H9 (cell line): ENCODE data around the gene ALDH1A3. TPM values are rescaled to one million over a fixed set of nuclear protein-coding genes. Genes with fewer than 3 reads are reported as not detected.

ENCODE experiments used
- DNase-seq: peaks from one replicate; pipeline ENCODE4 v3.0.0-alpha.2; 2017
- H2AFZ ChIP-seq: one replicate; pipeline ENCODE4 v1.6.1; 2013; ENCODE audit warnings: mild to moderate bottlenecking, low read length, control low read depth, moderate library complexity
- H2AK5ac ChIP-seq: 2 replicates; pipeline ENCODE4 v1.6.1; 2013; ENCODE audit warnings: low read length, control low read depth, mixed read lengths; ENCODE audit not compliant: insufficient read length
- H2BK120ac ChIP-seq: one replicate; pipeline ENCODE4 v1.6.1; 2013; ENCODE audit warnings: low read depth, mild to moderate bottlenecking, low read length, control low read depth, inconsistent platforms; ENCODE audit not compliant: poor library complexity, severe bottlenecking
- H2BK12ac ChIP-seq: 2 replicates; pipeline ENCODE4 v1.6.1; 2013; ENCODE audit warnings: low read length, control low read depth, mixed read lengths, low read depth; ENCODE audit not compliant: insufficient read length
- H2BK15ac ChIP-seq: 2 replicates; pipeline ENCODE4 v1.6.1; 2013; ENCODE audit warnings: low read depth, low read length, control low read depth
- H2BK20ac ChIP-seq: one replicate; pipeline ENCODE4 v1.6.1; 2013; ENCODE audit warnings: low read depth, mild to moderate bottlenecking, low read length, control low read depth, inconsistent platforms; ENCODE audit not compliant: poor library complexity, severe bottlenecking
- H2BK5ac ChIP-seq: 2 replicates; pipeline ENCODE4 v1.6.1; 2013; ENCODE audit warnings: low read length, control low read depth, mixed read lengths; ENCODE audit not compliant: insufficient read length
- H3K14ac ChIP-seq: 2 replicates; pipeline ENCODE4 v1.6.1; 2013; ENCODE audit warnings: low read length, control low read depth; ENCODE audit not compliant: insufficient read depth
- H3K18ac ChIP-seq: 2 replicates; pipeline ENCODE4 v1.6.1; 2013; ENCODE audit warnings: low read depth, mild to moderate bottlenecking, mixed read lengths, low read length, control low read depth; ENCODE audit not compliant: insufficient read length
- H3K23ac ChIP-seq: 2 replicates; pipeline ENCODE4 v1.6.1; 2013; ENCODE audit warnings: low read length, control low read depth, mixed read lengths, low read depth; ENCODE audit not compliant: insufficient read length
- H3K23me2 ChIP-seq: 2 replicates; pipeline ENCODE4 v1.6.1; 2013; ENCODE audit warnings: low read depth, mild to moderate bottlenecking, mixed read lengths, low read length, control low read depth; ENCODE audit not compliant: insufficient read length, poor library complexity, severe bottlenecking
- H3K27ac ChIP-seq: 2 replicates; pipeline ENCODE4 v1.5.1; 2013; ENCODE audit warnings: low read length, control low read depth, mixed read lengths, low read depth; ENCODE audit not compliant: insufficient read length
- H3K27me3 ChIP-seq: 2 replicates; pipeline ENCODE4 v1.6.1; 2013; ENCODE audit warnings: low read length, control low read depth, inconsistent platforms; ENCODE audit not compliant: insufficient read depth
- H3K4ac ChIP-seq: 2 replicates; pipeline ENCODE4 v1.6.1; 2013; ENCODE audit warnings: low read depth, mild to moderate bottlenecking, control low read depth, inconsistent platforms, low read length, moderate library complexity
- H3K4me1 ChIP-seq: 2 replicates; pipeline ENCODE4 v1.6.1; 2013; ENCODE audit warnings: low read length, control low read depth, inconsistent platforms; ENCODE audit not compliant: insufficient read depth
- H3K4me2 ChIP-seq: 2 replicates; pipeline ENCODE4 v1.6.1; 2013; ENCODE audit warnings: low read length, control low read depth, mixed read lengths; ENCODE audit not compliant: insufficient read length, insufficient read depth
- H3K56ac ChIP-seq: 2 replicates; pipeline ENCODE4 v1.6.1; 2013; ENCODE audit warnings: low read depth, mild to moderate bottlenecking, mixed read lengths, low read length, control low read depth; ENCODE audit not compliant: insufficient read length
- H3K79me1 ChIP-seq: 2 replicates; pipeline ENCODE4 v1.6.1; 2013; ENCODE audit warnings: low read depth, mild to moderate bottlenecking, moderate library complexity, low read length, control low read depth, inconsistent platforms; ENCODE audit not compliant: insufficient read depth, poor library complexity, severe bottlenecking
- H3K79me2 ChIP-seq: 2 replicates; pipeline ENCODE4 v1.6.1; 2013; ENCODE audit warnings: low read length, control low read depth, inconsistent platforms; ENCODE audit not compliant: insufficient read depth
- H3K9ac ChIP-seq: 2 replicates; pipeline ENCODE4 v1.6.1; 2013; ENCODE audit warnings: low read length, control low read depth, mixed read lengths; ENCODE audit not compliant: insufficient read length; ENCODE audit errors: extremely low read depth
- H3K9me3 ChIP-seq: one replicate; pipeline ENCODE4 v1.6.1; 2013; ENCODE audit warnings: low read depth, low read length, inconsistent platforms; ENCODE audit not compliant: control insufficient read depth
- H3T11ph ChIP-seq: one replicate; pipeline ENCODE4 v1.6.1; 2013; ENCODE audit warnings: mild to moderate bottlenecking, low read length, control low read depth, inconsistent platforms
- H4K20me1 ChIP-seq: one replicate; pipeline ENCODE4 v1.6.1; 2013; ENCODE audit not compliant: control insufficient read depth, insufficient read length, insufficient read depth
- H4K5ac ChIP-seq: 2 replicates; pipeline ENCODE4 v1.6.1; 2013; ENCODE audit warnings: low read depth, mild to moderate bottlenecking, mixed read lengths, low read length, control low read depth; ENCODE audit not compliant: insufficient read length
- H4K8ac ChIP-seq: replicated peaks from 2 replicates; pipeline ENCODE4 v1.6.1; 2013; ENCODE audit warnings: low read length, control low read depth, mixed read lengths, low read depth; ENCODE audit not compliant: insufficient read length
- H4K91ac ChIP-seq: 2 replicates; pipeline ENCODE4 v1.6.1; 2013; ENCODE audit warnings: low read depth, mild to moderate bottlenecking, moderate library complexity, mixed read lengths, low read length, control low read depth; ENCODE audit not compliant: insufficient read length
- H3K27ac Mint-ChIP-seq, 3 experiments: 2 replicates in 2 of 3; 3 replicates in 1 of 3; pipeline ENCODE4 v1.8.0; 2020 to 2021; ENCODE audit warnings: mixed read lengths in 3 of 3, mild to moderate bottlenecking in 1 of 3, moderate library complexity in 1 of 3
- H3K27me3 Mint-ChIP-seq: 2 replicates; pipeline ENCODE4 v1.8.0; 2021; ENCODE audit warnings: low read depth, mild to moderate bottlenecking, moderate library complexity, mixed read lengths
- H3K36me3 Mint-ChIP-seq, 3 experiments: 2 replicates in 2 of 3; 3 replicates in 1 of 3; pipeline ENCODE4 v1.8.0; 2020 to 2021; ENCODE audit warnings: low read depth in 3 of 3, mixed read lengths in 3 of 3; ENCODE audit not compliant: insufficient read depth in 1 of 3
- H3K4me1 Mint-ChIP-seq, 2 experiments: 2 replicates each; pipeline ENCODE4 v1.8.0; 2020; ENCODE audit warnings: mixed read lengths in 2 of 2
- H3K4me3 Mint-ChIP-seq, 2 experiments: 2 replicates in 1 of 2; 3 replicates in 1 of 2; pipeline ENCODE4 v1.8.0; 2020 to 2021; ENCODE audit warnings: mild to moderate bottlenecking in 2 of 2, mixed read lengths in 2 of 2, moderate library complexity in 1 of 2
- H3K9me3 Mint-ChIP-seq, 2 experiments: 2 replicates in 1 of 2; 3 replicates in 1 of 2; pipeline ENCODE4 v1.8.0; 2020; ENCODE audit warnings: mild to moderate bottlenecking in 2 of 2, mixed read lengths in 2 of 2, moderate library complexity in 1 of 2
- CTCF ChIP-seq: fragments of 200-600 bp; sonication (generic); conservative IDR thresholded peaks from 3 replicates; pipeline ENCODE4 v1.8.0; 2021; ENCODE audit warnings: antibody characterized with exemption, mild to moderate bottlenecking
- WGBS: extraction: QIAGEN DNeasy Blood & Tissue Kit; methylation state at CpG from one replicate; pipeline ENCODE4 v1.1.7; 2013; ENCODE audit warnings: missing lambda C conversion rate, low lambda C conversion rate, mixed read lengths; ENCODE audit not compliant: insufficient read length; ENCODE audit errors: extremely low coverage; 5-methylcytosine and 5-hydroxymethylcytosine counted together
- total RNA-seq: library from RNA; stranded (reverse); gene quantifications from 2 replicates; pipeline ENCODE4 v1.2.1, GENCODE V29; 2021

The ALDH1A3 gene
- total RNA-seq, 1 experiment from 2014 or later = 9.2 TPM

- peaks cover 28% of the 10 kb centered on the region for H3K27me3 ChIP-seq
- no peak overlapping the region for H4K5ac ChIP-seq
- H3K14ac ChIP-seq = peak overlapping the region; percentile 12; the same call in 1 of the 2 replicates
- H4K91ac ChIP-seq = no peak overlapping the region
- no peak for TF ChIP-seq CTCF
- H3K9me3 ChIP-seq = no peaks in the 10 kb centered on the region
- no peak for DNase-seq
- H3K4me2 ChIP-seq = peak overlapping the region; percentile 69
- H3T11ph ChIP-seq = no peak overlapping the region
- no peak overlapping the region for H2AFZ ChIP-seq
- H3K36me3 Mint-ChIP-seq = no peaks in the 10 kb centered on the region; a peak in 1 of 7 replicates
- no CpG with 5 or more reads among the region's 80 CpGs for WGBS
- H4K8ac ChIP-seq = no peak overlapping the region
- H3K4ac ChIP-seq = no peak overlapping the region
- H3K9ac ChIP-seq = no peak overlapping the region
- H3K4me3 Mint-ChIP-seq = peak overlapping the region; percentile 58 to 71
- no peaks in the 10 kb centered on the region for H3K79me2 ChIP-seq
- H3K27ac ChIP-seq = no peak overlapping the region
- no peaks in the 10 kb centered on the region for H3K79me1 ChIP-seq
- no peaks in the 10 kb centered on the region for H3K4me1 ChIP-seq
- H2BK15ac ChIP-seq = no peak overlapping the region; the same call in 1 of the 2 replicates
- H3K27me3 Mint-ChIP-seq = peaks cover 79% of the 10 kb centered on the region
- H2BK20ac ChIP-seq = no peak overlapping the region
- no peak overlapping the region for H3K18ac ChIP-seq
- no peak overlapping the region for H3K27ac Mint-ChIP-seq
- no peak overlapping the region for H2AK5ac ChIP-seq
- H3K4me1 Mint-ChIP-seq = peaks cover 6 to 16% of the 10 kb centered on the region in 2 experiments
- no peaks in the 10 kb centered on the region; a peak in 1 of 5 replicates for H3K9me3 Mint-ChIP-seq
- no peak overlapping the region for H2BK12ac ChIP-seq
- no peak overlapping the region for H2BK120ac ChIP-seq
- H3K23me2 ChIP-seq = peaks cover 13% of the 10 kb centered on the region
- no peak overlapping the region for H2BK5ac ChIP-seq
- H3K56ac ChIP-seq = no peak overlapping the region
- no peak overlapping the region for H3K23ac ChIP-seq
- H4K20me1 ChIP-seq = no peaks in the 10 kb centered on the region
Measured at GRCh38 chr15:100919481-100920405, 40.1 kb downstream of the ALDH1A3 start.
